ENCODE data around the gene GPR151. TPM values are rescaled to one million over a fixed set of nuclear protein-coding genes. Genes with fewer than 3 reads are reported as not detected.

The GPR151 gene
- polyA plus RNA-seq, 2 of the 4 experiments (the other 2 are of a cell fraction): not detected

DNA sequence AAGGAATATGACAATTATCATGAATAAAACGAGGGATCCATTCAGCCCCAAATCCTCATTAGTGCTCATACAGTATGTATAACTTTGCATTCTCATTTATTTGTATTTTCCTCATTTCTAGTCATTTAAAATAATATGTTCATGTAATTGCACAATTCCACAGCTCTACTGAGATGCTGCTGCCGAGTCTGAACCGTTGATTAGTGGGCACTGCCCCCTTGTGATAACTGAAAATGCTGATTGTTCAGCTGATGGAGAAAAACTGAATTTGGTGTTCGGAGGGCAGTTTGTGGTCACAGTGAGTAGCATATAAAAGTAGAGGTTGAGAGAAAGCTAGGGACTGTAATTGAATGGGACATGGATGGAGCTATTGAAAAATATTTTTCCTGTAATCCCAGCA, 12.2 kb upstream of the GPR151 start:
- FAIRE-seq: no peak
- H3K9me3 ChIP-seq: no peaks in the 10 kb centered on the region
- TF ChIP-seq KDM1A (IDR thresholded peaks at IDR 0.05; ENCODE audit: low read depth): no peak
- TF ChIP-seq RAD21 (conservative IDR thresholded peaks at IDR 0.05 in 1 of 2, IDR thresholded peaks at IDR 0.05 in 1 of 2): peak in 1 of 2 experiments; percentile 32; a peak in 2 of 5 replicates
- 0 out of 4 replicates have a peak, but pooled peaks of 1 of the 2 experiments have one; percentile 14 for TF ChIP-seq CEBPB (IDR thresholded peaks at IDR 0.05)
- TF ChIP-seq HEYL (CRISPR knock-in tag; IDR thresholded peaks at IDR 0.05): no peak
- ATAC-seq: peak in 1 of 2 experiments; percentile 43; a peak in 2 of 6 replicates
- ChIA-PET CTCF (interaction anchor here (1.2 to 2.5 kb wide), 3 partner anchors 14 to 661 kb away, joined by 3 to 14 read pairs (median 6); no protein-coding TSS in a partner anchor), POLR2A (no interaction called here)
- WGBS (ENCODE audit: missing lambda C conversion rate): 38% methylated on average over 4 of the region's 4 CpGs
- DNase-seq (ENCODE audit: low read depth in 1 of 2, low spot score in 1 of 2): peak in 1 of 2 experiments; percentile 9
- H3K4me2 ChIP-seq: no peak overlapping the region
- H3K4me3 ChIP-seq: no peak overlapping the region
- H3K4me1 ChIP-seq: no peaks in the 10 kb centered on the region
- no peak overlapping the region for H3K27ac ChIP-seq

DNA sequence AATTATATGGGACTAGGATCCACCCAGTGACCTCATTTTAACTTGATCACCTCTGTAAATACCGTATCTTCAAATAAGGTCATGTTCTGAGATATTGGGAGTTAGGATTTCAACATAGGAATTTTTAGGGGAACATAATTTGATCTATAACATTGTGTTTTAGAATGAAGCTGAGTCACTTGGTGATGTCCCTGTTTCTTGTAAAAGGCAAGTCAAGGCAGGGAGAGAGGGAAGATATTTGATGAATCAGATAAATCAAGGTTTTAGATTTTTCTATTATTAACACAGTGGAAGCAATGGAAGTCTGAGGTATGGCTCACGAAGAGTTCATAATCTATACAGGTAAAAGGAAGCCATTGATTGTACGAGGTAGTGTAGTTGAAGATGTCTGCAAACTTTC, 11.8 kb upstream of the GPR151 start:
- TF ChIP-seq TP53 (CRISPR knock-in tag; IDR thresholded peaks at IDR 0.05) (no peak), JUN (IDR thresholded peaks at IDR 0.05) (no peak), CHD4 (IDR thresholded peaks at IDR 0.05; ENCODE audit: borderline replicate concordance) (no peak), ESRRA (IDR thresholded peaks at IDR 0.05; ENCODE audit: borderline replicate concordance, low read length) (no peak), RCOR1 (IDR thresholded peaks at IDR 0.05; ENCODE audit: low read depth, low read length) (no peak), GATA3 (IDR thresholded peaks at IDR 0.05; ENCODE audit: borderline replicate concordance) (no peak), NR3C1 (IDR thresholded peaks at IDR 0.05) (no peak), POLR2A (IDR thresholded peaks at IDR 0.05; ENCODE audit: low read length) (no peak), RAD21 (conservative IDR thresholded peaks at IDR 0.05 in 1 of 2, IDR thresholded peaks at IDR 0.05 in 1 of 2) (no peak), PHF8 (IDR thresholded peaks at IDR 0.05; ENCODE audit: borderline replicate concordance, low read depth) (no peak), POLR2AphosphoS2 (conservative IDR thresholded peaks at IDR 0.05; ENCODE audit: low read length) (no peak), HOXA7 (CRISPR knock-in tag; IDR thresholded peaks at IDR 0.05) (no peak), ZSCAN20 (CRISPR knock-in tag; IDR thresholded peaks at IDR 0.05) (no peak)
- TF ChIP-seq, protein P1, sequence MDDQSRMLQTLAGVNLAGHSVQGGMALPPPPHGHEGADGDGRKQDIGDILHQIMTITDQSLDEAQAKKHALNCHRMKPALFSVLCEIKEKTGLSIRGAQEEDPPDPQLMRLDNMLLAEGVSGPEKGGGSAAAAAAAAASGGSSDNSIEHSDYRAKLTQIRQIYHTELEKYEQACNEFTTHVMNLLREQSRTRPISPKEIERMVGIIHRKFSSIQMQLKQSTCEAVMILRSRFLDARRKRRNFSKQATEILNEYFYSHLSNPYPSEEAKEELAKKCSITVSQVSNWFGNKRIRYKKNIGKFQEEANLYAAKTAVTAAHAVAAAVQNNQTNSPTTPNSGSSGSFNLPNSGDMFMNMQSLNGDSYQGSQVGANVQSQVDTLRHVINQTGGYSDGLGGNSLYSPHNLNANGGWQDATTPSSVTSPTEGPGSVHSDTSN (IDR thresholded peaks at IDR 0.05): no peak
- TF ChIP-seq, protein P2, sequence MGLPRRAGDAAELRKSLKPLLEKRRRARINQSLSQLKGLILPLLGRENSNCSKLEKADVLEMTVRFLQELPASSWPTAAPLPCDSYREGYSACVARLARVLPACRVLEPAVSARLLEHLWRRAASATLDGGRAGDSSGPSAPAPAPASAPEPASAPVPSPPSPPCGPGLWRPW (IDR thresholded peaks at IDR 0.05): no peak
- TF ChIP-seq, protein P3, sequence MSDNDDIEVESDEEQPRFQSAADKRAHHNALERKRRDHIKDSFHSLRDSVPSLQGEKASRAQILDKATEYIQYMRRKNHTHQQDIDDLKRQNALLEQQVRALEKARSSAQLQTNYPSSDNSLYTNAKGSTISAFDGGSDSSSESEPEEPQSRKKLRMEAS (IDR thresholded peaks at IDR 0.05): no peak
- TF ChIP-seq, protein P4, sequence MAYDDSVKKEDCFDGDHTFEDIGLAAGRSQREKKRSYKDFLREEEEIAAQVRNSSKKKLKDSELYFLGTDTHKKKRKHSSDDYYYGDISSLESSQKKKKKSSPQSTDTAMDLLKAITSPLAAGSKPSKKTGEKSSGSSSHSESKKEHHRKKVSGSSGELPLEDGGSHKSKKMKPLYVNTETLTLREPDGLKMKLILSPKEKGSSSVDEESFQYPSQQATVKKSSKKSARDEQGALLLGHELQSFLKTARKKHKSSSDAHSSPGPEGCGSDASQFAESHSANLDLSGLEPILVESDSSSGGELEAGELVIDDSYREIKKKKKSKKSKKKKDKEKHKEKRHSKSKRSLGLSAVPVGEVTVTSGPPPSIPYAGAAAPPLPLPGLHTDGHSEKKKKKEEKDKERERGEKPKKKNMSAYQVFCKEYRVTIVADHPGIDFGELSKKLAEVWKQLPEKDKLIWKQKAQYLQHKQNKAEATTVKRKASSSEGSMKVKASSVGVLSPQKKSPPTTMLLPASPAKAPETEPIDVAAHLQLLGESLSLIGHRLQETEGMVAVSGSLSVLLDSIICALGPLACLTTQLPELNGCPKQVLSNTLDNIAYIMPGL (CRISPR knock-in tag; IDR thresholded peaks at IDR 0.05; ENCODE audit: borderline replicate concordance): no peak
- TF ChIP-seq, protein P5, sequence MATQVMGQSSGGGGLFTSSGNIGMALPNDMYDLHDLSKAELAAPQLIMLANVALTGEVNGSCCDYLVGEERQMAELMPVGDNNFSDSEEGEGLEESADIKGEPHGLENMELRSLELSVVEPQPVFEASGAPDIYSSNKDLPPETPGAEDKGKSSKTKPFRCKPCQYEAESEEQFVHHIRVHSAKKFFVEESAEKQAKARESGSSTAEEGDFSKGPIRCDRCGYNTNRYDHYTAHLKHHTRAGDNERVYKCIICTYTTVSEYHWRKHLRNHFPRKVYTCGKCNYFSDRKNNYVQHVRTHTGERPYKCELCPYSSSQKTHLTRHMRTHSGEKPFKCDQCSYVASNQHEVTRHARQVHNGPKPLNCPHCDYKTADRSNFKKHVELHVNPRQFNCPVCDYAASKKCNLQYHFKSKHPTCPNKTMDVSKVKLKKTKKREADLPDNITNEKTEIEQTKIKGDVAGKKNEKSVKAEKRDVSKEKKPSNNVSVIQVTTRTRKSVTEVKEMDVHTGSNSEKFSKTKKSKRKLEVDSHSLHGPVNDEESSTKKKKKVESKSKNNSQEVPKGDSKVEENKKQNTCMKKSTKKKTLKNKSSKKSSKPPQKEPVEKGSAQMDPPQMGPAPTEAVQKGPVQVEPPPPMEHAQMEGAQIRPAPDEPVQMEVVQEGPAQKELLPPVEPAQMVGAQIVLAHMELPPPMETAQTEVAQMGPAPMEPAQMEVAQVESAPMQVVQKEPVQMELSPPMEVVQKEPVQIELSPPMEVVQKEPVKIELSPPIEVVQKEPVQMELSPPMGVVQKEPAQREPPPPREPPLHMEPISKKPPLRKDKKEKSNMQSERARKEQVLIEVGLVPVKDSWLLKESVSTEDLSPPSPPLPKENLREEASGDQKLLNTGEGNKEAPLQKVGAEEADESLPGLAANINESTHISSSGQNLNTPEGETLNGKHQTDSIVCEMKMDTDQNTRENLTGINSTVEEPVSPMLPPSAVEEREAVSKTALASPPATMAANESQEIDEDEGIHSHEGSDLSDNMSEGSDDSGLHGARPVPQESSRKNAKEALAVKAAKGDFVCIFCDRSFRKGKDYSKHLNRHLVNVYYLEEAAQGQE (IDR thresholded peaks at IDR 0.05): no peak
- TF ChIP-seq, protein P6, sequence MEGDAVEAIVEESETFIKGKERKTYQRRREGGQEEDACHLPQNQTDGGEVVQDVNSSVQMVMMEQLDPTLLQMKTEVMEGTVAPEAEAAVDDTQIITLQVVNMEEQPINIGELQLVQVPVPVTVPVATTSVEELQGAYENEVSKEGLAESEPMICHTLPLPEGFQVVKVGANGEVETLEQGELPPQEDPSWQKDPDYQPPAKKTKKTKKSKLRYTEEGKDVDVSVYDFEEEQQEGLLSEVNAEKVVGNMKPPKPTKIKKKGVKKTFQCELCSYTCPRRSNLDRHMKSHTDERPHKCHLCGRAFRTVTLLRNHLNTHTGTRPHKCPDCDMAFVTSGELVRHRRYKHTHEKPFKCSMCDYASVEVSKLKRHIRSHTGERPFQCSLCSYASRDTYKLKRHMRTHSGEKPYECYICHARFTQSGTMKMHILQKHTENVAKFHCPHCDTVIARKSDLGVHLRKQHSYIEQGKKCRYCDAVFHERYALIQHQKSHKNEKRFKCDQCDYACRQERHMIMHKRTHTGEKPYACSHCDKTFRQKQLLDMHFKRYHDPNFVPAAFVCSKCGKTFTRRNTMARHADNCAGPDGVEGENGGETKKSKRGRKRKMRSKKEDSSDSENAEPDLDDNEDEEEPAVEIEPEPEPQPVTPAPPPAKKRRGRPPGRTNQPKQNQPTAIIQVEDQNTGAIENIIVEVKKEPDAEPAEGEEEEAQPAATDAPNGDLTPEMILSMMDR (IDR thresholded peaks at IDR 0.05): no peak
- TF ChIP-seq, protein P7, sequence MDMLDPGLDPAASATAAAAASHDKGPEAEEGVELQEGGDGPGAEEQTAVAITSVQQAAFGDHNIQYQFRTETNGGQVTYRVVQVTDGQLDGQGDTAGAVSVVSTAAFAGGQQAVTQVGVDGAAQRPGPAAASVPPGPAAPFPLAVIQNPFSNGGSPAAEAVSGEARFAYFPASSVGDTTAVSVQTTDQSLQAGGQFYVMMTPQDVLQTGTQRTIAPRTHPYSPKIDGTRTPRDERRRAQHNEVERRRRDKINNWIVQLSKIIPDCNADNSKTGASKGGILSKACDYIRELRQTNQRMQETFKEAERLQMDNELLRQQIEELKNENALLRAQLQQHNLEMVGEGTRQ (IDR thresholded peaks at IDR 0.05): no peak
- WGBS (ENCODE audit: missing lambda C conversion rate): 23% methylated on average over 3 of the region's 3 CpGs
- no peaks in the 10 kb centered on the region for H3K9me3 ChIP-seq
- ChIA-PET POLR2A (no interaction called here), CTCF (interaction anchor here (1.2 to 2.5 kb wide), 3 partner anchors 14 to 661 kb away, joined by 3 to 14 read pairs (median 6); no protein-coding TSS in a partner anchor)
- H3K27ac ChIP-seq: no peak overlapping the region
- FAIRE-seq (no peak), ATAC-seq (no peak), DNase-seq (ENCODE audit: low read depth in 1 of 2, low spot score in 1 of 2) (no peak)
- no peak overlapping the region for H3K4me2 ChIP-seq
- H3K4me1 ChIP-seq: no peaks in the 10 kb centered on the region
- H3K4me3 ChIP-seq: no peak overlapping the region

All from A549 (cell line).